ENCODE results near the gene PDCD2. TPM values are rescaled to one million over a fixed set of nuclear protein-coding genes. Genes with fewer than 3 reads are reported as not detected.
A peak's percentile ranks its signal among the peaks of the same experiment; 100 is the strongest.
"Not testable (repeated sequence)": the region's sequence is repeated elsewhere in the genome, so short reads cannot be mapped to it uniquely, and the experiment has no call there.

PDCD2 gene
- total RNA-seq, 4 donors from 2014 or later: 52.0 to 59.3 (median 56.1) TPM

GRCh38 chr6:170532867-170533488, 51.5 kb downstream of the PDCD2 start:
- Histone ChIP-seq H3K27me3 (no peaks in the 10 kb centered on the region), H3K4me3 (no peak overlapping the region), H3K36me3 (peaks cover 10 to 64% of the 10 kb centered on the region in 2 donors), H3K9me3 (no peaks in the 10 kb centered on the region), H3K4me1 (peaks cover 0 to 15% (median 0%) of the 10 kb centered on the region in 3 donors), H3K27ac (no peak overlapping the region)
- 39 to 43% methylated on average over 4 to 7 of the region's 7 CpGs for WGBS, 2 donors (ENCODE audit: low coverage in 1 of 2)
- peak; percentile 53 for ATAC-seq
- TF ChIP-seq POLR2A (IDR thresholded peaks at IDR 0.05) (no peak), POLR2AphosphoS5 (IDR thresholded peaks at IDR 0.05) (no peak), EP300 (IDR thresholded peaks at IDR 0.05) (no peak), CTCF (IDR thresholded peaks at IDR 0.05) (no peak)

- Histone ChIP-seq H3K27ac (no peak overlapping the region), H3K4me1 (peaks cover 0 to 15% (median 0%) of the 10 kb centered on the region in 3 donors), H3K27me3 (no peaks in the 10 kb centered on the region), H3K4me3 (no peak overlapping the region), H3K9me3 (no peaks in the 10 kb centered on the region), H3K36me3 (peaks cover 3 to 34% of the 10 kb centered on the region in 2 donors)
- peak; percentile 65 for ATAC-seq
- no peak for TF ChIP-seq POLR2A (IDR thresholded peaks at IDR 0.05)
- peak; percentile 68 to 84 (median 72) for TF ChIP-seq CTCF (IDR thresholded peaks at IDR 0.05)
- WGBS, 2 donors (ENCODE audit: low coverage in 1 of 2): 31% methylated on average over 3 of the region's 5 CpGs; no CpG with 5 or more reads in 1 of the 2 donors
Measured at GRCh38 chr6:170529839-170530469, 54.5 kb downstream of the PDCD2 start.

GRCh38 chr6:170527995-170528394, 56.4 kb downstream of the PDCD2 start:
- not testable (repeated sequence) for ATAC-seq
- 73 to 81% methylated on average over 3 of the region's 5 CpGs for WGBS, 2 donors (ENCODE audit: low coverage in 1 of 2)
- peaks cover 0 to 15% of the 10 kb centered on the region in 2 donors for H3K36me3 ChIP-seq

GRCh38 chr6:170525795-170526194, 58.6 kb downstream of the PDCD2 start:
- ATAC-seq: no peak

More at GRCh38 chr6:170527995-170528394, 56.4 kb downstream of the PDCD2 start:
- not testable (repeated sequence) for H3K27ac ChIP-seq, H3K9me3 ChIP-seq, H3K27me3 ChIP-seq, H3K4me3 ChIP-seq
- H3K4me1 ChIP-seq: peaks cover 0 to 17% (median 0%) of the 10 kb centered on the region in 3 donors

More at GRCh38 chr6:170525795-170526194, 58.6 kb downstream of the PDCD2 start:
- Histone ChIP-seq H3K4me3 (no peak overlapping the region), H3K9me3 (no peaks in the 10 kb centered on the region), H3K4me1 (peaks cover 0 to 13% (median 0%) of the 10 kb centered on the region in 3 donors), H3K27me3 (no peaks in the 10 kb centered on the region), H3K27ac (no peak overlapping the region), H3K36me3 (no peaks in the 10 kb centered on the region)
- WGBS, 2 donors (ENCODE audit: low coverage in 1 of 2): 61 to 63% methylated on average over 7 of the region's 7 CpGs
- TF ChIP-seq POLR2AphosphoS5 (IDR thresholded peaks at IDR 0.05): no peak
- TF ChIP-seq POLR2A (IDR thresholded peaks at IDR 0.05): no peak
- TF ChIP-seq EP300 (IDR thresholded peaks at IDR 0.05): no peak
- no peak for TF ChIP-seq CTCF (IDR thresholded peaks at IDR 0.05)

Other genes with a start within 250 kb of the PDCD2 start
- gene PSMB1, start 31.3 kb downstream of the PDCD2 start, total RNA-seq: 100 to 1,000 TPM; 213 to 271 (median 237) TPM
- gene TBP, start 30.3 kb downstream of the PDCD2 start, total RNA-seq: 10 to 100 TPM; 12.1 to 21.8 (median 14.8) TPM

Data from gastroesophageal sphincter (tissue), 4 donors.